ENCODE data around the gene DPP10. TPM values are rescaled to one million over a fixed set of nuclear protein-coding genes. Genes with fewer than 3 reads are reported as not detected.

The DPP10 gene
- total RNA-seq, 4 donors from 2014 or later, result 0.09 to 4.0 (median 0.38) TPM; not detected in 1

GRCh38 chr2:115739574-115739973, 1297.1 kb downstream of the DPP10 start:
- H3K4me1 ChIP-seq, result no peaks in the 10 kb centered on the region
- 59 to 80% methylated on average over 4 of the region's 4 CpGs for WGBS, 2 donors
- DNase-seq, result no peak
- TF ChIP-seq CTCF (IDR thresholded peaks at IDR 0.05), result no peak
- no peak for TF ChIP-seq POLR2A (IDR thresholded peaks at IDR 0.05)
- no peaks in the 10 kb centered on the region for H3K36me3 ChIP-seq
- intact Hi-C loops (cut with DNase I), result no loop called here
- no peak overlapping the region for H3K27ac ChIP-seq
- H3K4me3 ChIP-seq, result no peak overlapping the region
- H3K27me3 ChIP-seq, result no peaks in the 10 kb centered on the region
- no peaks in the 10 kb centered on the region for H3K9me3 ChIP-seq

GRCh38 chr2:115746151-115746550, 1303.7 kb downstream of the DPP10 start:
- H3K36me3 ChIP-seq, result no peaks in the 10 kb centered on the region
- 25 to 50% methylated on average over 1 of the region's 1 CpG for WGBS, 2 donors
- H3K9me3 ChIP-seq, result no peaks in the 10 kb centered on the region
- TF ChIP-seq POLR2A (IDR thresholded peaks at IDR 0.05) (no peak), CTCF (IDR thresholded peaks at IDR 0.05) (no peak)
- no peak overlapping the region for H3K4me3 ChIP-seq
- H3K27ac ChIP-seq, result no peak overlapping the region
- intact Hi-C loops (cut with DNase I), result no loop called here
- no peaks in the 10 kb centered on the region for H3K4me1 ChIP-seq
- no peak for DNase-seq
- no peaks in the 10 kb centered on the region for H3K27me3 ChIP-seq

- no peak overlapping the region for H3K27ac ChIP-seq
- no peak for DNase-seq
- H3K9me3 ChIP-seq, result no peaks in the 10 kb centered on the region
- TF ChIP-seq POLR2A (IDR thresholded peaks at IDR 0.05), result no peak
- TF ChIP-seq CTCF (IDR thresholded peaks at IDR 0.05), result no peak
- no peaks in the 10 kb centered on the region for H3K27me3 ChIP-seq
- intact Hi-C loops (cut with DNase I), result no loop called here
- no peaks in the 10 kb centered on the region for H3K36me3 ChIP-seq
- H3K4me1 ChIP-seq, result no peaks in the 10 kb centered on the region
- WGBS, 2 donors, result 53 to 70% methylated on average over 3 to 4 of the region's 4 CpGs
- no peak overlapping the region for H3K4me3 ChIP-seq
Observed at GRCh38 chr2:115757286-115757685, 1314.8 kb downstream of the DPP10 start.

GRCh38 chr2:115763601-115764000, 1321.2 kb downstream of the DPP10 start:
- TF ChIP-seq POLR2A (IDR thresholded peaks at IDR 0.05), result no peak
- TF ChIP-seq CTCF (IDR thresholded peaks at IDR 0.05), result no peak
- no peaks in the 10 kb centered on the region for H3K4me1 ChIP-seq
- H3K27ac ChIP-seq, result no peak overlapping the region
- H3K9me3 ChIP-seq, result no peaks in the 10 kb centered on the region
- 28 to 48% methylated on average over 1 of the region's 1 CpG for WGBS, 2 donors
- intact Hi-C loops (cut with DNase I), result no loop called here
- H3K27me3 ChIP-seq, result no peaks in the 10 kb centered on the region
- H3K4me3 ChIP-seq, result no peak overlapping the region
- H3K36me3 ChIP-seq, result no peaks in the 10 kb centered on the region
- no peak for DNase-seq

GRCh38 chr2:115771516-115771915, 1329.1 kb downstream of the DPP10 start:
- no peaks in the 10 kb centered on the region for H3K36me3 ChIP-seq
- H3K27me3 ChIP-seq, result no peaks in the 10 kb centered on the region
- WGBS, 2 donors, result 73 to 84% methylated on average over 3 of the region's 3 CpGs
- H3K4me3 ChIP-seq, result no peak overlapping the region
- intact Hi-C loops (cut with DNase I), result no loop called here
- TF ChIP-seq CTCF (IDR thresholded peaks at IDR 0.05), result no peak
- no peak for TF ChIP-seq POLR2A (IDR thresholded peaks at IDR 0.05)
- H3K4me1 ChIP-seq, result no peaks in the 10 kb centered on the region
- H3K9me3 ChIP-seq, result no peaks in the 10 kb centered on the region
- H3K27ac ChIP-seq, result no peak overlapping the region
- DNase-seq, result no peak

Data from esophagus squamous epithelium (tissue), 5 donors.